Pancreas (tissue), 10 donors: ENCODE data around the gene USP20. TPM values are rescaled to one million over a fixed set of nuclear protein-coding genes. Genes with fewer than 3 reads are reported as not detected.

ENCODE experiments used
- ATAC-seq, 4 donors: fragments of 200-7000 bp; cut with Tn5 transposase; one replicate each; pipeline versions ENCODE4 v1.8.0 to v1.9.1; 2020; ENCODE audit warnings: mild to moderate bottlenecking in 4 of 4, moderate library complexity in 4 of 4
- DNase-seq, 6 donors: peaks; one replicate each; pipeline ENCODE4 v3.0.0-alpha.2; 2020
- FAIRE-seq: peaks from 2 replicates; lab custom pipeline; 2012; peaks lifted over from hg19 to GRCh38; lab: Jason Lieb, UNC
- H3K27ac ChIP-seq, 4 donors: fragments of 200-600 bp; sonication (generic); 1 replicate in 3 of 4; 2 replicates in 1 of 4; pipeline versions ENCODE4 v1.5.0 to v1.8.0; 2020
- H3K27me3 ChIP-seq, 4 donors: fragments of 200-600 bp; one replicate each; pipeline ENCODE4 v1.8.0; 2021
- H3K36me3 ChIP-seq, 3 donors: fragments of 200-600 bp; sonication (generic) in 1 of 3; one replicate each; pipeline versions ENCODE4 v1.5.0 to v1.8.0; 2020 to 2021
- H3K4me1 ChIP-seq, 3 donors: fragments of 200-600 bp; one replicate each; pipeline ENCODE4 v1.8.0; 2021
- H3K4me3 ChIP-seq, 4 donors: fragments of 200-600 bp; sonication (generic) in 2 of 4; one replicate each; pipeline versions ENCODE4 v1.5.0 to v1.8.0; 2020 to 2021
- H3K9me3 ChIP-seq, 4 donors: fragments of 200-600 bp; one replicate each; pipeline ENCODE4 v1.8.0; 2021
- CTCF ChIP-seq, 4 donors: fragments of 200-600 bp; sonication (generic) in 3 of 4; IDR thresholded peaks; one replicate each; pipeline versions ENCODE4 v1.5.0 to v1.8.0; 2021; ENCODE audit warnings: antibody characterized with exemption in 4 of 4
- WGBS, 2 donors: extraction: QIAGEN DNeasy Blood & Tissue Kit; methylation state at CpG; one replicate each; pipeline ENCODE4 v1.1.7; 2013; 5-methylcytosine and 5-hydroxymethylcytosine counted together
- intact Hi-C, 3 donors: fragments of 100-400 bp; cut with DNase I; formaldehyde crosslinking; loops; one replicate each; pipeline versions ENCODE4 v1.11.1 to v1.14.2; 2022
- polyA plus RNA-seq, 2 donors: library from polyadenylated mRNA; stranded (reverse); fragments of 200-250 nt; gene quantifications; one replicate each; pipeline ENCODE4 v1.2.3, GENCODE V29; 2013
- total RNA-seq, 6 donors: library from RNA; stranded (reverse); fragmentation: NEBNext Ultra II Directional in 4 of 6; extraction: Animal tissue kit (Norgen Biotek cat#: 25700) in 4 of 6; gene quantifications; one replicate each; pipeline versions ENCODE4 v1.2.1 to v1.2.4, GENCODE V29; 2021 to 2023
- donor health status: healthy with polysubstance abuse.
- donor health status: DM: no; HTN: no; CAD: no; lungs with moderate emphysema.
- donor health status: DM: no; HTN: no; CAD: no.
- donor health status: control.
- donor health status: control.
- donor health status: Bipolar disorder and iron deficiency.
- donor health status: DM: yes; HTN: yes; CAD: no.
- donor health status: DM: no; HTN: no; CAD: no.
- donor health status: DM: no; HTN: no; CAD: no.
- donor health status: DM: yes; HTN: yes; CAD: no.

Gene USP20
- total and polyA plus RNA-seq, 8 donors = 9.7 to 54.8 (median 14.0) TPM

- DNase-seq = peak in 3 of 6 donors; percentile 32 to 76 (median 63)
- no peak for TF ChIP-seq CTCF (IDR thresholded peaks at IDR 0.05)
- FAIRE-seq = no peak
- Histone ChIP-seq H3K27ac (no peak overlapping the region), H3K9me3 (no peaks in the 10 kb centered on the region), H3K4me3 (peak overlapping the region; percentile 7 to 84 (median 76)), H3K27me3 (no peaks in the 10 kb centered on the region), H3K36me3 (peaks cover 0 to 36% (median 10%) of the 10 kb centered on the region in 3 donors), H3K4me1 (peaks cover 0 to 4% (median 0%) of the 10 kb centered on the region in 3 donors)
- peak; percentile 22 to 48 (median 28) for ATAC-seq
- intact Hi-C loops = no loop called here
- WGBS, 2 donors = 23 to 28% methylated on average over 24 to 26 of the region's 26 CpGs
Observed at GRCh38 chr9:129822898-129823541, 12.2 kb upstream of the USP20 start.

- intact Hi-C loops = no loop called here
- 0 to 1% methylated on average over 6 to 14 of the region's 15 CpGs for WGBS, 2 donors
Observed at GRCh38 chr9:129823542-129823934, 11.7 kb upstream of the USP20 start.

GRCh38 chr9:129823935-129824601 is 11.2 kb upstream of the USP20 start, which contains the start of gene TOR1A:
Gene TOR1A, minus strand, starts transcription at chr9:129824136. Its CDS starts 51 bp downstream, at chr9:129824085.
- intact Hi-C loops = no loop called here
- H3K9me3 ChIP-seq = no peaks in the 10 kb centered on the region
- 4% methylated on average over 37 to 47 of the region's 47 CpGs for WGBS, 2 donors
- DNase-seq (peak; percentile 93 to 97 (median 95)), ATAC-seq (peak; percentile 96 to 98 (median 98)), FAIRE-seq (no peak)
- peaks cover 0 to 4% (median 0%) of the 10 kb centered on the region in 3 donors for H3K4me1 ChIP-seq
- TF ChIP-seq CTCF (IDR thresholded peaks at IDR 0.05) = no peak
- H3K36me3 ChIP-seq = peaks cover 2 to 41% (median 12%) of the 10 kb centered on the region in 3 donors
- peak within 1 kb of the TSS; percentile 72 to 84 (median 76) for H3K4me3 ChIP-seq
- H3K27me3 ChIP-seq = no peaks in the 10 kb centered on the region
- H3K27ac ChIP-seq = peak within 1 kb of the TSS; percentile 22 to 50 (median 42)

More at GRCh38 chr9:129823542-129823934, 11.7 kb upstream of the USP20 start:
- no peak for FAIRE-seq
- H3K27me3 ChIP-seq = no peaks in the 10 kb centered on the region
- peak overlapping the region; percentile 72 to 84 (median 76) for H3K4me3 ChIP-seq
- H3K27ac ChIP-seq = peak overlapping the region in 3 of 4 donors; percentile 38 to 50 (median 46)
- DNase-seq = peak in 2 of 6 donors; percentile 60 to 81
- H3K4me1 ChIP-seq = peaks cover 0 to 4% (median 0%) of the 10 kb centered on the region in 3 donors
- no peak for TF ChIP-seq CTCF (IDR thresholded peaks at IDR 0.05)
- H3K9me3 ChIP-seq = no peaks in the 10 kb centered on the region
- peak; percentile 29 to 62 (median 52) for ATAC-seq
- peaks cover 0 to 36% (median 8%) of the 10 kb centered on the region in 3 donors for H3K36me3 ChIP-seq

- TF ChIP-seq CTCF (IDR thresholded peaks at IDR 0.05) = no peak
- WGBS, 2 donors = 65 to 67% methylated on average over 6 of the region's 6 CpGs
- intact Hi-C loops = no loop called here
- H3K9me3 ChIP-seq = no peaks in the 10 kb centered on the region
- ATAC-seq = no peak
- no peak overlapping the region for H3K27ac ChIP-seq
- no peak for DNase-seq
- peaks cover 9 to 43% (median 15%) of the 10 kb centered on the region in 3 donors for H3K36me3 ChIP-seq
- H3K27me3 ChIP-seq = no peaks in the 10 kb centered on the region
- no peak for FAIRE-seq
- peaks cover 0 to 4% (median 0%) of the 10 kb centered on the region in 3 donors for H3K4me1 ChIP-seq
- H3K4me3 ChIP-seq = no peak overlapping the region
Observed at GRCh38 chr9:129826344-129826743, 8.9 kb upstream of the USP20 start.
